GM23338 (cell line): ENCODE data around the gene CCDC91. TPM values are rescaled to one million over a fixed set of nuclear protein-coding genes. Genes with fewer than 3 reads are reported as not detected.

Experiments
- ATAC-seq: fragments of 200-7000 bp; cut with Tn5 transposase; 3 replicates; pipeline ENCODE4 v1.9.1; 2020
- DNase-seq: peaks from one replicate; pipeline ENCODE4 v3.0.0-alpha.2; 2015; ENCODE audit warnings: low spot score
- H2AFZ ChIP-seq: fragments of 200-600 bp; sonication (generic); 2 replicates; pipeline ENCODE4 v1.8.0; 2016; ENCODE audit warnings: antibody characterized with exemption, mild to moderate bottlenecking, moderate library complexity
- H3F3A ChIP-seq: fragments of 200-600 bp; sonication (generic); replicated peaks from 2 replicates; pipeline ENCODE4 v1.8.0; 2017; ENCODE audit warnings: antibody characterized with exemption, mixed run types, low read depth
- H3K27ac ChIP-seq: fragments of 200-600 bp; sonication (generic); 2 replicates; pipeline ENCODE4 v1.6.1; 2016; ENCODE audit warnings: low read depth
- H3K27me3 ChIP-seq: fragments of 200-600 bp; sonication (generic); 2 replicates; pipeline ENCODE4 v1.8.0; 2016; ENCODE audit warnings: mild to moderate bottlenecking, mixed run types, moderate library complexity; ENCODE audit not compliant: insufficient read depth
- H3K36me3 ChIP-seq: fragments of 200-600 bp; sonication (generic); 2 replicates; pipeline ENCODE4 v1.8.0; 2016; ENCODE audit warnings: mild to moderate bottlenecking; ENCODE audit not compliant: insufficient read depth
- H3K4me1 ChIP-seq: fragments of 200-600 bp; sonication (generic); 2 replicates; pipeline ENCODE4 v1.8.0; 2016; ENCODE audit warnings: mild to moderate bottlenecking, moderate library complexity; ENCODE audit not compliant: insufficient read depth
- H3K4me2 ChIP-seq: fragments of 200-600 bp; sonication (generic); 2 replicates; pipeline ENCODE4 v1.7.1; 2017; ENCODE audit warnings: mixed run types
- H3K4me3 ChIP-seq: fragments of 200-600 bp; sonication (generic); 2 replicates; pipeline ENCODE4 v1.6.1; 2016; ENCODE audit warnings: mixed run types
- H3K79me2 ChIP-seq: fragments of 200-600 bp; sonication (generic); replicated peaks from 2 replicates; pipeline ENCODE4 v1.8.0; 2017; ENCODE audit warnings: mild to moderate bottlenecking; ENCODE audit not compliant: insufficient read depth
- H3K9me2 ChIP-seq: fragments of 200-600 bp; sonication (generic); 2 replicates; pipeline ENCODE4 v1.8.0; 2017; ENCODE audit not compliant: insufficient read depth
- H4K20me1 ChIP-seq: fragments of 200-600 bp; sonication (generic); replicated peaks from 2 replicates; pipeline ENCODE4 v1.8.0; 2017; ENCODE audit warnings: mild to moderate bottlenecking; ENCODE audit not compliant: insufficient read depth
- H3K27ac Mint-ChIP-seq: 2 replicates; pipeline ENCODE4 v1.8.0; 2020; ENCODE audit warnings: inconsistent platforms, mild to moderate bottlenecking, moderate library complexity, mixed read lengths
- H3K27me3 Mint-ChIP-seq: 3 replicates; pipeline ENCODE4 v1.8.0; 2022; ENCODE audit warnings: low read depth, mild to moderate bottlenecking, moderate library complexity, mixed read lengths, inconsistent platforms; ENCODE audit not compliant: insufficient read depth, poor library complexity
- H3K36me3 Mint-ChIP-seq: 3 replicates; pipeline ENCODE4 v1.8.0; 2021; ENCODE audit warnings: low read depth, mild to moderate bottlenecking, inconsistent platforms, moderate library complexity, mixed read lengths
- H3K4me1 Mint-ChIP-seq: 3 replicates; pipeline ENCODE4 v1.8.0; 2020; ENCODE audit warnings: mild to moderate bottlenecking, inconsistent platforms, mixed read lengths
- H3K4me3 Mint-ChIP-seq: 3 replicates; pipeline ENCODE4 v1.8.0; 2021; ENCODE audit warnings: moderate library complexity, mild to moderate bottlenecking, inconsistent platforms, mixed read lengths
- H3K9me3 Mint-ChIP-seq: 3 replicates; pipeline ENCODE4 v1.8.0; 2020; ENCODE audit warnings: moderate library complexity, mild to moderate bottlenecking, inconsistent platforms, mixed read lengths
- CREB1 ChIP-seq: fragments of 250-450 bp; sonication (Bioruptor Pico); IDR thresholded peaks from 2 replicates; pipeline ENCODE4 v1.5.0; 2020; ENCODE audit warnings: low read depth, mild to moderate bottlenecking, moderate library complexity
- EZH2 ChIP-seq: fragments of 200-600 bp; sonication (generic); IDR thresholded peaks from one replicate; pipeline ENCODE4 v1.8.0; 2017; ENCODE audit warnings: antibody characterized with exemption, mild to moderate bottlenecking, low read depth; ENCODE audit not compliant: unreplicated experiment
- EZH2phosphoT487 ChIP-seq: fragments of 200-600 bp; sonication (generic); IDR thresholded peaks from one replicate; pipeline ENCODE4 v1.8.1; 2018; ENCODE audit warnings: antibody characterized with exemption; ENCODE audit not compliant: unreplicated experiment
- JUNB ChIP-seq: IDR thresholded peaks from one replicate; pipeline ENCODE4 v1.6.1; 2016; ENCODE audit warnings: antibody characterized with exemption; ENCODE audit not compliant: unreplicated experiment
- NANOG ChIP-seq: IDR thresholded peaks from 2 replicates; pipeline ENCODE4 v1.6.1; 2016; ENCODE audit warnings: antibody characterized with exemption, borderline replicate concordance
- POLR2AphosphoS5 ChIP-seq: IDR thresholded peaks from 2 replicates; pipeline ENCODE4 v1.6.1; 2016; ENCODE audit warnings: antibody characterized with exemption, low read depth
- ZNF114 ChIP-seq: fragments of 250-450 bp; sonication (Bioruptor Pico); IDR thresholded peaks from 2 replicates; pipeline ENCODE4 v1.5.0; 2020; ENCODE audit warnings: mild to moderate bottlenecking, moderate library complexity
- ZNF331 ChIP-seq: fragments of 250-450 bp; sonication (Bioruptor Pico); IDR thresholded peaks from 2 replicates; pipeline ENCODE4 v1.5.0; 2020; ENCODE audit warnings: low read depth, mild to moderate bottlenecking, moderate library complexity
- polyA plus RNA-seq: library from polyadenylated mRNA; unstranded; fragments of >200 nt; fragmentation: Nextera tagmentation; extraction: Ambion mirVana; gene quantifications from 2 replicates; pipeline ENCODE4 v1.2.1, GENCODE V29; 2016
- total RNA-seq: library from RNA; depleted of rRNA; stranded (reverse); fragments of >200 nt; shearing (Covaris generic); gene quantifications from 2 replicates; pipeline ENCODE4 v1.2.3, GENCODE V29; 2014
- TF ChIP-seq, protein P1 (sequence below): IDR thresholded peaks from 2 replicates; pipeline ENCODE4 v1.6.1; 2016; ENCODE audit warnings: antibody characterized with exemption
- TF ChIP-seq, protein P2 (sequence below): fragments of 250-450 bp; sonication (Bioruptor Pico); IDR thresholded peaks from 2 replicates; pipeline ENCODE4 v1.5.0; 2020; ENCODE audit warnings: mild to moderate bottlenecking, moderate library complexity
- TF ChIP-seq, protein P3 (sequence below), 2 experiments: fragments of 200-600 bp in 1 of 2; sonication (generic) in 1 of 2; conservative IDR thresholded peaks; 2 replicates each; pipeline versions ENCODE4 v1.5.1 to v1.6.1; 2016 to 2017; ENCODE audit warnings: antibody characterized with exemption in 2 of 2, low read depth in 2 of 2, mild to moderate bottlenecking in 2 of 2, moderate library complexity in 1 of 2

The CCDC91 gene
- total and polyA plus RNA-seq, 2 experiments from 2014 or later: 24.7 to 48.7 TPM

DNA sequence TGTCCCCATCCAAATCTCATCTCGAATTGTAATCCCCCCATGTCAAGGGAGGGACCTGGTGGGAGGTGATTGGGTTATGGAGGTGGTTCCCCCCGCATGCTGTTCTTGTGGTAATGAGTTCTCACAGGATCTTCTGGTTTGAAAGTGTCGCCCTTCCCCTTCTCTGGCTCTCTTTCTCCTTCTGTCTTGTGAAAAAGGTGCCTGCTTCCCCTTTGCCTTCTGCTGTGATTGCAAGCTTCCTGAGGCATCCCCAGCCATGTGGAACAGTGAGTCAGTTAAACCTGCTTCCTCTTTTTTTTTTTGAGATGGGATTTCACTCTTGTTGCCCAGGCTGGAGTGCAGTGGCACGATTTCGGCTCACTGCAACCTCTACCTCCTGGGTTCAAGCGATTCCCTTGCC, 104.0 kb downstream of the CCDC91 start:
- Histone ChIP-seq H3K27ac (no peak overlapping the region), H3K4me1 (peaks cover 9% of the 10 kb centered on the region; the same call in 1 of the 2 replicates), H3K79me2 (peaks cover 14% of the 10 kb centered on the region), H2AFZ (no peak overlapping the region), H3K36me3 (no peaks in the 10 kb centered on the region; the same call in 1 of the 2 replicates), H3K4me2 (no peak overlapping the region), H3K27me3 (no peaks in the 10 kb centered on the region), H3K9me2 (peaks cover 7% of the 10 kb centered on the region), H4K20me1 (no peaks in the 10 kb centered on the region), H3K4me3 (no peak overlapping the region), H3F3A (no peaks in the 10 kb centered on the region)
- Mint-ChIP-seq H3K27me3 (no peaks in the 10 kb centered on the region), H3K9me3 (peaks cover 13% of the 10 kb centered on the region), H3K27ac (peak overlapping the region; percentile 90), H3K4me3 (no peak overlapping the region; the same call in 2 of the 3 replicates), H3K36me3 (peaks cover 23% of the 10 kb centered on the region), H3K4me1 (peaks cover 15% of the 10 kb centered on the region)
- peak; percentile 11 for DNase-seq
- TF ChIP-seq JUNB (no peak), CREB1 (no peak), ZNF331 (no peak), EZH2phosphoT487 (no peak), ZNF114 (CRISPR knock-in tag) (no peak), POLR2AphosphoS5 (no peak), EZH2 (no peak), NANOG (no peak)
- TF ChIP-seq, protein P1, sequence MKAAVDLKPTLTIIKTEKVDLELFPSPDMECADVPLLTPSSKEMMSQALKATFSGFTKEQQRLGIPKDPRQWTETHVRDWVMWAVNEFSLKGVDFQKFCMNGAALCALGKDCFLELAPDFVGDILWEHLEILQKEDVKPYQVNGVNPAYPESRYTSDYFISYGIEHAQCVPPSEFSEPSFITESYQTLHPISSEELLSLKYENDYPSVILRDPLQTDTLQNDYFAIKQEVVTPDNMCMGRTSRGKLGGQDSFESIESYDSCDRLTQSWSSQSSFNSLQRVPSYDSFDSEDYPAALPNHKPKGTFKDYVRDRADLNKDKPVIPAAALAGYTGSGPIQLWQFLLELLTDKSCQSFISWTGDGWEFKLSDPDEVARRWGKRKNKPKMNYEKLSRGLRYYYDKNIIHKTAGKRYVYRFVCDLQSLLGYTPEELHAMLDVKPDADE: no peak
- TF ChIP-seq, protein P2, sequence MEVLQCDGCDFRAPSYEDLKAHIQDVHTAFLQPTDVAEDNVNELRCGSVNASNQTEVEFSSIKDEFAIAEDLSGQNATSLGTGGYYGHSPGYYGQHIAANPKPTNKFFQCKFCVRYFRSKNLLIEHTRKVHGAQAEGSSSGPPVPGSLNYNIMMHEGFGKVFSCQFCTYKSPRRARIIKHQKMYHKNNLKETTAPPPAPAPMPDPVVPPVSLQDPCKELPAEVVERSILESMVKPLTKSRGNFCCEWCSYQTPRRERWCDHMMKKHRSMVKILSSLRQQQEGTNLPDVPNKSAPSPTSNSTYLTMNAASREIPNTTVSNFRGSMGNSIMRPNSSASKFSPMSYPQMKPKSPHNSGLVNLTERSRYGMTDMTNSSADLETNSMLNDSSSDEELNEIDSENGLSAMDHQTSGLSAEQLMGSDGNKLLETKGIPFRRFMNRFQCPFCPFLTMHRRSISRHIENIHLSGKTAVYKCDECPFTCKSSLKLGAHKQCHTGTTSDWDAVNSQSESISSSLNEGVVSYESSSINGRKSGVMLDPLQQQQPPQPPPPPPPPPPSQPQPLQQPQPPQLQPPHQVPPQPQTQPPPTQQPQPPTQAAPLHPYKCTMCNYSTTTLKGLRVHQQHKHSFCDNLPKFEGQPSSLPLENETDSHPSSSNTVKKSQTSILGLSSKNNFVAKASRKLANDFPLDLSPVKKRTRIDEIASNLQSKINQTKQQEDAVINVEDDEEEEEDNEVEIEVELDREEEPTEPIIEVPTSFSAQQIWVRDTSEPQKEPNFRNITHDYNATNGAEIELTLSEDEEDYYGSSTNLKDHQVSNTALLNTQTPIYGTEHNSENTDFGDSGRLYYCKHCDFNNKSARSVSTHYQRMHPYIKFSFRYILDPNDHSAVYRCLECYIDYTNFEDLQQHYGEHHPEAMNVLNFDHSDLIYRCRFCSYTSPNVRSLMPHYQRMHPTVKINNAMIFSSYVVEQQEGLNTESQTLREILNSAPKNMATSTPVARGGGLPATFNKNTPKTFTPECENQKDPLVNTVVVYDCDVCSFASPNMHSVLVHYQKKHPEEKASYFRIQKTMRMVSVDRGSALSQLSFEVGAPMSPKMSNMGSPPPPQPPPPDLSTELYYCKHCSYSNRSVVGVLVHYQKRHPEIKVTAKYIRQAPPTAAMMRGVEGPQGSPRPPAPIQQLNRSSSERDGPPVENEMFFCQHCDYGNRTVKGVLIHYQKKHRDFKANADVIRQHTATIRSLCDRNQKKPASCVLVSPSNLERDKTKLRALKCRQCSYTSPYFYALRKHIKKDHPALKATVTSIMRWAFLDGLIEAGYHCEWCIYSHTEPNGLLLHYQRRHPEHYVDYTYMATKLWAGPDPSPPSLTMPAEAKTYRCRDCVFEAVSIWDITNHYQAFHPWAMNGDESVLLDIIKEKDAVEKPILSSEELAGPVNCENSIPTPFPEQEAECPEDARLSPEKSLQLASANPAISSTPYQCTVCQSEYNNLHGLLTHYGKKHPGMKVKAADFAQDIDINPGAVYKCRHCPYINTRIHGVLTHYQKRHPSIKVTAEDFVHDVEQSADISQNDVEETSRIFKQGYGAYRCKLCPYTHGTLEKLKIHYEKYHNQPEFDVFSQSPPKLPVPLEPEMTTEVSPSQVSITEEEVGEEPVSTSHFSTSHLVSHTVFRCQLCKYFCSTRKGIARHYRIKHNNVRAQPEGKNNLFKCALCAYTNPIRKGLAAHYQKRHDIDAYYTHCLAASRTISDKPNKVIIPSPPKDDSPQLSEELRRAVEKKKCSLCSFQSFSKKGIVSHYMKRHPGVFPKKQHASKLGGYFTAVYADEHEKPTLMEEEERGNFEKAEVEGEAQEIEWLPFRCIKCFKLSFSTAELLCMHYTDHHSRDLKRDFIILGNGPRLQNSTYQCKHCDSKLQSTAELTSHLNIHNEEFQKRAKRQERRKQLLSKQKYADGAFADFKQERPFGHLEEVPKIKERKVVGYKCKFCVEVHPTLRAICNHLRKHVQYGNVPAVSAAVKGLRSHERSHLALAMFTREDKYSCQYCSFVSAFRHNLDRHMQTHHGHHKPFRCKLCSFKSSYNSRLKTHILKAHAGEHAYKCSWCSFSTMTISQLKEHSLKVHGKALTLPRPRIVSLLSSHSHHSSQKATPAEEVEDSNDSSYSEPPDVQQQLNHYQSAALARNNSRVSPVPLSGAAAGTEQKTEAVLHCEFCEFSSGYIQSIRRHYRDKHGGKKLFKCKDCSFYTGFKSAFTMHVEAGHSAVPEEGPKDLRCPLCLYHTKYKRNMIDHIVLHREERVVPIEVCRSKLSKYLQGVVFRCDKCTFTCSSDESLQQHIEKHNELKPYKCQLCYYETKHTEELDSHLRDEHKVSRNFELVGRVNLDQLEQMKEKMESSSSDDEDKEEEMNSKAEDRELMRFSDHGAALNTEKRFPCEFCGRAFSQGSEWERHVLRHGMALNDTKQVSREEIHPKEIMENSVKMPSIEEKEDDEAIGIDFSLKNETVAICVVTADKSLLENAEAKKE: no peak
- TF ChIP-seq, protein P3, sequence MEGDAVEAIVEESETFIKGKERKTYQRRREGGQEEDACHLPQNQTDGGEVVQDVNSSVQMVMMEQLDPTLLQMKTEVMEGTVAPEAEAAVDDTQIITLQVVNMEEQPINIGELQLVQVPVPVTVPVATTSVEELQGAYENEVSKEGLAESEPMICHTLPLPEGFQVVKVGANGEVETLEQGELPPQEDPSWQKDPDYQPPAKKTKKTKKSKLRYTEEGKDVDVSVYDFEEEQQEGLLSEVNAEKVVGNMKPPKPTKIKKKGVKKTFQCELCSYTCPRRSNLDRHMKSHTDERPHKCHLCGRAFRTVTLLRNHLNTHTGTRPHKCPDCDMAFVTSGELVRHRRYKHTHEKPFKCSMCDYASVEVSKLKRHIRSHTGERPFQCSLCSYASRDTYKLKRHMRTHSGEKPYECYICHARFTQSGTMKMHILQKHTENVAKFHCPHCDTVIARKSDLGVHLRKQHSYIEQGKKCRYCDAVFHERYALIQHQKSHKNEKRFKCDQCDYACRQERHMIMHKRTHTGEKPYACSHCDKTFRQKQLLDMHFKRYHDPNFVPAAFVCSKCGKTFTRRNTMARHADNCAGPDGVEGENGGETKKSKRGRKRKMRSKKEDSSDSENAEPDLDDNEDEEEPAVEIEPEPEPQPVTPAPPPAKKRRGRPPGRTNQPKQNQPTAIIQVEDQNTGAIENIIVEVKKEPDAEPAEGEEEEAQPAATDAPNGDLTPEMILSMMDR (conservative IDR thresholded peaks at IDR 0.05; ENCODE audit: low read depth in 2 of 2): no peak
- peak; percentile 48 for ATAC-seq
